Measurements from ENCODE around the gene KPNA1. TPM values are rescaled to one million over a fixed set of nuclear protein-coding genes. Genes with fewer than 3 reads are reported as not detected.

Gene KPNA1
- total RNA-seq, 2 experiments from 2014 or later = 43.4 to 46.0 TPM

GRCh38 chr3:122410639-122411038 is 104.1 kb downstream of the KPNA1 start:
- intact Hi-C loops (cut with micrococcal nuclease) = loop anchor here (10.0 kb wide), 1 partner anchor 384 kb away; the partner anchor contains the start of genes HSPBAP1 and SLC49A4
- Mint-ChIP-seq H3K4me1 (ENCODE audit: low read depth) (peaks cover 49% of the 10 kb centered on the region), H3K36me3 (peaks cover 34% of the 10 kb centered on the region), H3K27ac (peak overlapping the region; percentile 6), H3K27me3 (no peaks in the 10 kb centered on the region), H3K9me3 (no peaks in the 10 kb centered on the region), H3K4me3 (no peak overlapping the region)
- DNase-seq = no peak
- ChIA-PET POLR2A (interaction anchor here (0.8 kb wide), 1 partner anchor 26 kb away, joined by 5 read pairs; the partner anchor contains the start of gene FAM162A), CTCF (interaction anchor here (2.0 kb wide), 1 partner anchor 18 kb away, joined by 8 read pairs; no protein-coding TSS in a partner anchor)

- DNase-seq = no peak
- Mint-ChIP-seq H3K27ac (peak overlapping the region; percentile 35), H3K4me1 (ENCODE audit: low read depth) (peaks cover 46% of the 10 kb centered on the region), H3K36me3 (peaks cover 35% of the 10 kb centered on the region), H3K27me3 (no peaks in the 10 kb centered on the region), H3K4me3 (no peak overlapping the region), H3K9me3 (no peaks in the 10 kb centered on the region)
- intact Hi-C loops (cut with micrococcal nuclease) = loop anchor here (10.0 kb wide), 1 partner anchor 385 kb away; the partner anchor contains the start of genes HSPBAP1 and SLC49A4
- POLR2A ChIA-PET = no interaction called here
- CTCF ChIA-PET = no interaction called here
These were observed 104.6 kb downstream of the KPNA1 start for GRCh38 chr3:122410111-122410510.

GRCh38 chr3:122409446-122409845 is 105.3 kb downstream of the KPNA1 start:
- Mint-ChIP-seq H3K27me3 (no peaks in the 10 kb centered on the region), H3K4me1 (ENCODE audit: low read depth) (peaks cover 40% of the 10 kb centered on the region), H3K36me3 (peaks cover 37% of the 10 kb centered on the region), H3K4me3 (no peak overlapping the region), H3K9me3 (no peaks in the 10 kb centered on the region), H3K27ac (peak overlapping the region; percentile 4)
- CTCF ChIA-PET = interaction anchor here (0.7 to 2.4 kb wide), 4 partner anchors 11 to 109 kb away, joined by 3 to 11 read pairs (median 5); partner anchors contain the start of gene FAM162A
- POLR2A ChIA-PET = no interaction called here
- intact Hi-C loops (cut with micrococcal nuclease) = no loop called here
- DNase-seq = no peak

DNA sequence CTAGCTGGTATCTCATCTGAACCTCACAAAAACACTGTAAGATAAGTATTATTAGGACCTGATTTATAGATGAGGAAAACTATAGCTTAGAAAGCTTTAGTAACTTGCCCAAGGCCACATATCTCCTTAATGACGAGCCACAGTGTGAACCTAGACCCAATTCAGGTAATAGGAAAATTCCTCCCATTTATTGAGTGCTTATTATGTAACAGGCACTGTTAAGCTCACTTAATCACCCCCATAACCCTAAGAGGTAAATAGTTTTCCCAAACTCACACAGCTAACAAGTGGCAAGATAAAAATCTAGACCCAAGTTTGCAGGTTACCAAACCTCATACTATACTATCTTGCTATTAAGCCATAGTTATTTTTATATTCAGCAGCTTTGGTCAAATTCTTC is 106.8 kb downstream of the KPNA1 start:
- no peak for DNase-seq
- Mint-ChIP-seq H3K4me3 (no peak overlapping the region), H3K4me1 (ENCODE audit: low read depth) (peaks cover 33% of the 10 kb centered on the region), H3K36me3 (peaks cover 46% of the 10 kb centered on the region), H3K27me3 (no peaks in the 10 kb centered on the region), H3K27ac (no peak overlapping the region), H3K9me3 (no peaks in the 10 kb centered on the region)
- CTCF ChIA-PET = interaction anchor here (0.8 to 2.4 kb wide), 4 partner anchors 8 to 104 kb away, joined by 3 to 11 read pairs (median 5); partner anchors contain the start of genes FAM162A and WDR5B
- POLR2A ChIA-PET = interaction anchor here (0.9 to 1.4 kb wide), 2 partner anchors 24 to 85 kb away, joined by 3 to 4 read pairs; partner anchors contain the start of gene FAM162A
- intact Hi-C loops (cut with micrococcal nuclease) = no loop called here

GRCh38 chr3:122406198-122406597 is 108.5 kb downstream of the KPNA1 start:
- ChIA-PET CTCF (no interaction called here), POLR2A (no interaction called here)
- peaks cover 22% of the 10 kb centered on the region for H3K4me1 Mint-ChIP-seq (ENCODE audit: low read depth)
- H3K4me3 Mint-ChIP-seq = no peak overlapping the region
- H3K27ac Mint-ChIP-seq = peak overlapping the region; percentile 43
- peak; percentile 22 for DNase-seq
- intact Hi-C loops (cut with micrococcal nuclease) = no loop called here
- peaks cover 44% of the 10 kb centered on the region for H3K36me3 Mint-ChIP-seq
- no peaks in the 10 kb centered on the region for H3K27me3 Mint-ChIP-seq
- H3K9me3 Mint-ChIP-seq = no peaks in the 10 kb centered on the region

- ChIA-PET POLR2A (no interaction called here), CTCF (interaction anchor here (0.8 to 1.1 kb wide), 3 partner anchors 10 to 13 kb away, joined by 3 to 4 read pairs (median 3); no protein-coding TSS in a partner anchor)
- H3K36me3 Mint-ChIP-seq = peaks cover 43% of the 10 kb centered on the region
- H3K4me3 Mint-ChIP-seq = no peak overlapping the region
- no peak for DNase-seq
- no peaks in the 10 kb centered on the region for H3K9me3 Mint-ChIP-seq
- intact Hi-C loops (cut with micrococcal nuclease) = no loop called here
- H3K27ac Mint-ChIP-seq = no peak overlapping the region
- H3K4me1 Mint-ChIP-seq (ENCODE audit: low read depth) = peaks cover 15% of the 10 kb centered on the region
- H3K27me3 Mint-ChIP-seq = no peaks in the 10 kb centered on the region
These were observed 109.7 kb downstream of the KPNA1 start for GRCh38 chr3:122405015-122405414.

- H3K36me3 Mint-ChIP-seq = peaks cover 41% of the 10 kb centered on the region
- no peaks in the 10 kb centered on the region for H3K9me3 Mint-ChIP-seq
- CTCF ChIA-PET = no interaction called here
- H3K4me1 Mint-ChIP-seq (ENCODE audit: low read depth) = peaks cover 10% of the 10 kb centered on the region
- no peak overlapping the region for H3K27ac Mint-ChIP-seq
- DNase-seq = no peak
- no peak overlapping the region for H3K4me3 Mint-ChIP-seq
- POLR2A ChIA-PET = no interaction called here
- intact Hi-C loops (cut with micrococcal nuclease) = no loop called here
- no peaks in the 10 kb centered on the region for H3K27me3 Mint-ChIP-seq
These were observed 111.2 kb downstream of the KPNA1 start for GRCh38 chr3:122403489-122403888.

DNA sequence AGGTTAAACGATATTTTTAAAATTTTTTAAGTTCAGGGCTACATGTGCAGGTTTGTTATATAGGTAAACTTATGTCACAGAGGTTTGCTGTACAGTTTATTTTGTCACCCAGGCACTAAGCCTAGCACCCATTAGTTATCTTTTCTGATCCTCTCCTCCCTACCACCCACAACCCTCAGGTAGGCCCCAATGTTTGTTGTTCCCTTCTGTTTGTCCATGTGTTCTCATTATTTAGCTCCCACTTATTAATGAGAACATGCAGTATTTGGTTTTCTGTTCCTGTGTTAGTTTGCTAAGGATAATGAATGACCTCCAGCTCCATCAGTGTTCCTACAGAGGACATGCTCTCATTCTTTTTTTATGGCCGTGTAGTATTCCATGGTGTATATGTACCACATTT is 115.8 kb downstream of the KPNA1 start:
- Mint-ChIP-seq H3K27ac (no peak overlapping the region), H3K9me3 (no peaks in the 10 kb centered on the region), H3K27me3 (no peaks in the 10 kb centered on the region), H3K4me3 (no peak overlapping the region), H3K4me1 (ENCODE audit: low read depth) (peaks cover 31% of the 10 kb centered on the region), H3K36me3 (peaks cover 16% of the 10 kb centered on the region)
- CTCF ChIA-PET = no interaction called here
- POLR2A ChIA-PET = no interaction called here
- DNase-seq = no peak
- intact Hi-C loops (cut with micrococcal nuclease) = no loop called here

- Mint-ChIP-seq H3K9me3 (no peaks in the 10 kb centered on the region), H3K27ac (no peak overlapping the region), H3K4me1 (ENCODE audit: low read depth) (peaks cover 28% of the 10 kb centered on the region), H3K36me3 (peaks cover 7% of the 10 kb centered on the region), H3K4me3 (no peak overlapping the region), H3K27me3 (no peaks in the 10 kb centered on the region)
- intact Hi-C loops (cut with micrococcal nuclease) = no loop called here
- ChIA-PET CTCF (interaction anchor here (1.0 kb wide), 1 partner anchor 13 kb away, joined by 4 read pairs; the partner anchor contains the start of gene FAM162A), POLR2A (interaction anchor here (0.9 kb wide), 1 partner anchor 13 kb away, joined by 3 read pairs; the partner anchor contains the start of gene FAM162A)
- DNase-seq = no peak
These were observed 117.5 kb downstream of the KPNA1 start for GRCh38 chr3:122397201-122397600.

DNA sequence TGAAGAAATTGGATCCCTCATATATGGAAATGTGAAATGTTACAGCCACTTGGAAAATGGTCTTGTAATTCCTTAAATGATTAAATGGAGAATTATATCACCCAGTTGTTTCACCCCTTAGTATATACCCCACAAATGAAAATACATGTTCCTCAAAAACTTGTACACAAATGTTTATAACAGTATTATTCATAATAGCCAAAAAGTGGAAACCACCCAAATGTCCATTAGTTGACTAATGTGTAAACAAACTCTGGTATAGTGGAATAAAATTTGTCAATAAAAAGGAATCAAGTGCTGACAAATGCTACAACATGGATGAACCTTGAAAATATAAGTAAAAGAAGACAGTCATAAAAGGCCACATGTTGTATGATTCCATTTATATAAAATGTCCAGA is 118.2 kb downstream of the KPNA1 start:
- intact Hi-C loops (cut with micrococcal nuclease) = no loop called here
- no peak for DNase-seq
- Mint-ChIP-seq H3K4me3 (no peak overlapping the region), H3K36me3 (peaks cover 7% of the 10 kb centered on the region), H3K9me3 (no peaks in the 10 kb centered on the region), H3K27me3 (no peaks in the 10 kb centered on the region), H3K27ac (no peak overlapping the region), H3K4me1 (ENCODE audit: low read depth) (peaks cover 28% of the 10 kb centered on the region)
- ChIA-PET CTCF (interaction anchor here (1.3 kb wide), 1 partner anchor 13 kb away, joined by 6 read pairs; the partner anchor contains the start of genes FAM162A and MIX23), POLR2A (no interaction called here)

DNA sequence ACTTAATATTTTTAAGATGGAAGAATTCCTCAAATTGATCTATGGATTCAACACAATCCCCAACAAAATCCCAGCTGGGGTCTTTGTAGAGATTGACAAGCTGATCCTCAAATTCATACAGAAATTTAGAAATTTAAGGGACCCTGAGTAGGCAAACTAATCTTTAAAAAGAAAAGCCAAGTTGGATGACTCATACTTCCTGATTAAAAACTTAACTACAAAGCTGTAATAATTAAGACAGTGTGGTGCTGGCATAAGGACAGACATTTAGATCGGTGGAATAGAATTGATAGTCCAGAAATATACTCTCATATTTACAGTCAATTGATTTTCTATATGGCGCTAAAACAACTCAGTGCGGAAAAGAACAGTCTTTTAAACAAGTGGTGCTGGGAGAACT is 119.2 kb downstream of the KPNA1 start:
- intact Hi-C loops (cut with micrococcal nuclease) = no loop called here
- no peak for DNase-seq
- Mint-ChIP-seq H3K36me3 (peaks cover 7% of the 10 kb centered on the region), H3K9me3 (no peaks in the 10 kb centered on the region), H3K4me3 (no peak overlapping the region), H3K27me3 (no peaks in the 10 kb centered on the region), H3K27ac (no peak overlapping the region), H3K4me1 (ENCODE audit: low read depth) (peaks cover 28% of the 10 kb centered on the region)
- ChIA-PET POLR2A (no interaction called here), CTCF (interaction anchor here (1.3 kb wide), 1 partner anchor 12 kb away, joined by 6 read pairs; the partner anchor contains the start of genes FAM162A and MIX23)

GRCh38 chr3:122394173-122394572 is 120.6 kb downstream of the KPNA1 start:
- ChIA-PET CTCF (interaction anchor here (0.6 to 4.2 kb wide), 10 partner anchors 8 to 376 kb away, joined by 3 to 46 read pairs (median 8); partner anchors contain the start of genes FAM162A, PARP14 and WDR5B), POLR2A (no interaction called here)
- DNase-seq = no peak
- Mint-ChIP-seq H3K36me3 (peaks cover 2% of the 10 kb centered on the region), H3K4me1 (ENCODE audit: low read depth) (peaks cover 28% of the 10 kb centered on the region), H3K4me3 (no peak overlapping the region), H3K27ac (no peak overlapping the region), H3K9me3 (no peaks in the 10 kb centered on the region), H3K27me3 (no peaks in the 10 kb centered on the region)
- intact Hi-C loops (cut with micrococcal nuclease) = no loop called here
